Activated naive CD4-positive, alpha-beta T cell treated with anti-CD3 and anti-CD28 coated beads, Interleukin-2, amount 50 U/mL, for 72 hours (primary cell): Measurements from ENCODE around the gene ACOXL. TPM values are rescaled to one million over a fixed set of nuclear protein-coding genes. Genes with fewer than 3 reads are reported as not detected.

Experiments used
- ATAC-seq, 2 donors: fragments of 150-1000 bp; cut with Tn5 transposase; 2 replicates each; pipeline ENCODE4 v1.10.0; 2021; ENCODE audit warnings: mild to moderate bottlenecking in 2 of 2, moderate library complexity in 2 of 2
- DNase-seq, 2 donors: peaks; one replicate each; pipeline ENCODE4 v3.0.0; 2021 to 2022; ENCODE audit warnings: low spot score in 2 of 2
- H3K27ac Mint-ChIP-seq, 2 donors: one replicate each; pipeline ENCODE4 v1.8.0; 2022; ENCODE audit warnings: mild to moderate bottlenecking in 2 of 2, mixed read lengths in 2 of 2
- H3K36me3 Mint-ChIP-seq, 2 donors: one replicate each; pipeline ENCODE4 v1.8.0; 2022; ENCODE audit warnings: mixed read lengths in 2 of 2
- H3K9me3 Mint-ChIP-seq, 2 donors: one replicate each; pipeline ENCODE4 v1.8.0; 2022; ENCODE audit warnings: mixed read lengths in 2 of 2
- total RNA-seq, 2 donors: library from RNA; stranded (reverse); gene quantifications; one replicate each; pipeline ENCODE4 v1.2.3, GENCODE V29; 2022

ACOXL gene
- total RNA-seq, 2 donors from 2014 or later = 0.16 TPM; not detected in 1

DNA sequence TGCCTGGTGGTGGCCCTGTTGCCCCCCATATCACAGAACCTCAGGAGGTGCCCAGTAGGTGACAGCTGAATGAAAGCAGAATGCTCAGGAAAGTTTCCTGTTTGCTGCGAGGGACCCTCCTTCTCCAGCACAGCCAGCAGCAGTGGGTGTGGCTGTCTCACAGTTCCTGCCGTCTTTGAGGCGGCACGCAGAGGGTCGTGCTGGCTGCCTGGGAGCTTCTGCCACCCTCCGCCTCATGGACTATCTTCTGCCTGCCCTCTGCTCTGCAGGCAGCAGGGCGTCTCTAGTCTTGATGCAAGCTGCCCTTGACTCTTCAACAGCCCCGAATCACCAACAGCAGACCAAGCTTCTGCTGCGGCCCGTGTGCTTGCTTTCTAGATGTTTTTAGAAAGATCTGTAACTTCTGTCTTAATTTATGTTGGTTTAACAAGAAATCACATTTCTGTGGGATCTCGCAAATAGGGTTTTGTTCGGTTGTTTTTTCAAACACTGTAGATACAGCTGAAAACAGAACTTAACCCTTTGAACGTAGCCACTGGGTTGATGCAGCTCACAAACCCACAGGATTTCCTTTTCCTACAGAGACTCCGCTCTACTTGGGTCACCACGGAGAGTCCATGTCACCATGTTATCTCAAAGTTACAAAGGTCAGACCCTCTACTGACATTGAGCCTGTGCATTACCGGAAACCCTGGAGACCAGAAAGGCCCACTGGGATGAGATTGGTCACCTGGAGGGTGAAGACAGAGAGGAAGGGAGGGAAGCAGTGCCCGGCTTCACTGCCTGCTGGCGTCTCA, 144.9 kb downstream of the ACOXL start:
- H3K27ac Mint-ChIP-seq = no peak overlapping the region

DNA sequence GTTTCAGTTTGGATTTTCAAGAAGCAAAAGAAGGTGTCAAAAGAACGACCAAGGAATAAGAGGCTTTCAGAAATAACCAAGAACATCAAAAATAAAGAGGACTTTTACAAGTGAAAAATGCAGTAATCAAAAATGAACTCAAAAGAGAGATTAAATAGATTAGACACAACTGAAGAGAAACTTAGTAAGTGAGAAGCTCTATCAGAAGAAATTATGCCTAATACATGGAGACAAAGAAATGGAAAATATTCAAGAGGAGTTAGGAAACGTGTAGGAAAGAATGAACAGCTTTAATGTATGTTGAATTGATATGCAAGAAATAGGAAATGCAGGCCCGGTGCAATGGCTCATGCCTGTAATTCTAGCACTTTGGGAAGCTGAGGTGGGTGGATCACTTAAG, 145.8 kb downstream of the ACOXL start:
- DNase-seq (no peak), ATAC-seq (no peak)
- Mint-ChIP-seq H3K27ac (no peak overlapping the region), H3K9me3 (peaks cover 12 to 15% of the 10 kb centered on the region in 2 donors), H3K36me3 (peaks cover 14 to 22% of the 10 kb centered on the region in 2 donors)

More for the DNA sequence above, 144.9 kb downstream of the ACOXL start:
- Mint-ChIP-seq H3K9me3 (peaks cover 12 to 15% of the 10 kb centered on the region in 2 donors), H3K36me3 (peaks cover 14 to 22% of the 10 kb centered on the region in 2 donors)
- ATAC-seq (no peak), DNase-seq (no peak)

DNA sequence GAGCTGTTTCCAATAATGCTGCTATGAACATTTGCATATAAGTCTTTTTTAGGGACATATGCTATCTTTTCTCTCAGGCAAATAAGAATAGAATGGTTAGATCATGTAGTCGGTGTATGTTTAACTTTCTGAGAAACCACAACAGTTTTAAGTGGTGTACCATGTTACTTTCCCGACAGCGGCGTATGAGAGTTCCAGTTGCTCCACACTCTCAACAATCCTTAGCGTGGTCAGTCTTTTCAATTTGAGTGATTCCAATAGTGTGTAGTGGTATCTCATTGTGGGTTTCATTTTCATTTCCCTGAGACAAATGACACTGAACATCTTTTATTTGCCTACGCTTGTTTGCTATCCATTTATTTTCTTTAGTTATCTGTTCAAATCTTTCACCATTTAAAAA, 149.5 kb downstream of the ACOXL start:
- ATAC-seq (peak; percentile 98 to 99), DNase-seq (no peak)
- H3K9me3 Mint-ChIP-seq = peaks cover 12 to 15% of the 10 kb centered on the region in 2 donors
- H3K36me3 Mint-ChIP-seq = peaks cover 14 to 22% of the 10 kb centered on the region in 2 donors
- no peak overlapping the region for H3K27ac Mint-ChIP-seq

DNA sequence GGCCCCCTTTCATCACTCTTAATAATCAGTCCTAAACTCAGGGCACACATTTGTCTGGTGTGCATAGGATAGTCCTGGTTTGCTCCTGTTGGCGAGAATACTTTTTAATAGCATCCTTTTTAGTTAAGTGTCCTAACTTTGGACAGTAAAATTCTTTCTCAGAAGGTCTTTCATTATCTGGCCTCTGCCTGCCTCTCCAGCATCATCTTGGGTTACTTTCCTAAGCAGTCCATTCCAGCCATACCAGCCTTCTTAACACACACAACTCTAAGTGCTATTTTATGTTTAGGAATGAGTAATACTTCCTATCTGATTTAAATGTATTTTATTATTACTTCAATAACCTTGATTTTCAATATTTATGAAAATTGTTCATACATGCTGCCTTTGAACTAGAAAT, 151.0 kb downstream of the ACOXL start:
- Mint-ChIP-seq H3K36me3 (peaks cover 5 to 12% of the 10 kb centered on the region in 2 donors), H3K27ac (no peak overlapping the region), H3K9me3 (peaks cover 5 to 10% of the 10 kb centered on the region in 2 donors)
- ATAC-seq (no peak), DNase-seq (no peak)

DNA sequence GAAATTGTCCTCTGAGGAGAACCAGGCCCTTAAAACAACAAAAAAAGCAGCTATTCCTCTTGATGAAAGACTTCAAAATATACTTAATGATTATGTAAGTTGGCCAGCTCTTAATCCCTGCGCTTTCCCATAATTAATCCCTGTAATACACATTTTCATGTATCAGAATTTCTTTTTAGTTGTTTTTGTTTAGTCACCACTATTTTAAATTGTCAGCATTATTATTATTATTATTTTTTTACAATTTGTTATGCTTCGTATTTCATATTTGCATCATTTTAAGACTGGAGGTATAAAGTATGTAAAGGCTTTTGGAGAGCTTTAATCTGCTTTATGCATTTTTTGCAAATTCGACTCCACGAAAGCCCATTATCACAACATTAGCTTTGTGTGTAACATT, 152.9 kb downstream of the ACOXL start:
- ATAC-seq (no peak), DNase-seq (no peak)
- Mint-ChIP-seq H3K9me3 (peaks cover 5 to 7% of the 10 kb centered on the region in 2 donors), H3K27ac (no peak overlapping the region), H3K36me3 (peaks cover 0 to 4% of the 10 kb centered on the region in 2 donors)

DNA sequence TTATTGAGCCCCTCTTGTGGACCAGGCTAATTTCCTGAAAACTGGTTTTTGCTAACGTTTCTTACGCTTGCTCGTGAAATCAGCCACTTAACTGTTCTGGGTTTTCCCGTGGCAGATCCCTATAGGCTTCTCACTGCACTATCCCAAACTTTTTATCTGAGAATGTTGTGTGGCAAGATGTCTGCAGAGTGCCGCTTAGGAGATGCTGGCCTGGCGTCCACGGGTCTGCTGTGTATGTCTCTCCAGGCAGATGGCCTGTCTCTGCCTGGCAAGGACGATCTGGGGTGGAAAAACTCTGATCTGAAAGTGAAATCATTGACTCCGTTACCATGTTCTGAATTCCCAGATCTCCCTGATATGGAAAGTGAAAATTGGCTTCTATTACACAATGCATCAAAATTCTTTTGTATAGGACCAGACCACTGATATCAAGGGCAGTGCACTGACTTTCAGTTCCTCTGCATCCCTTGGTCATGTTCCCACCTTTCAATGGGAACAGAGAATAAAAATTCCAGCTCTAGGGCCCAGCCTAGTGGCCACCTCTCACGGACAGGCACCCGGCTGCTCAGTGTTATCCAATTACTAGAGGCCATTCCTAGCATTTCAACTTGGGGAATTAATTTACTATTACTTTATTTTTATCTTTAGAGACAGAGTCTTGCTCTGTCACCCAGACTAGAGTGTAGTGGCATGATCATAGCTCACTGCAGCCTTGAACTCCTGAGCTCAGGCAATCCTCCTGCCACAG, 154.6 kb downstream of the ACOXL start:
- H3K9me3 Mint-ChIP-seq = peaks cover 0 to 9% of the 10 kb centered on the region in 2 donors
- no peak for ATAC-seq
- H3K27ac Mint-ChIP-seq = no peak overlapping the region
- DNase-seq = no peak
- no peaks in the 10 kb centered on the region for H3K36me3 Mint-ChIP-seq

DNA sequence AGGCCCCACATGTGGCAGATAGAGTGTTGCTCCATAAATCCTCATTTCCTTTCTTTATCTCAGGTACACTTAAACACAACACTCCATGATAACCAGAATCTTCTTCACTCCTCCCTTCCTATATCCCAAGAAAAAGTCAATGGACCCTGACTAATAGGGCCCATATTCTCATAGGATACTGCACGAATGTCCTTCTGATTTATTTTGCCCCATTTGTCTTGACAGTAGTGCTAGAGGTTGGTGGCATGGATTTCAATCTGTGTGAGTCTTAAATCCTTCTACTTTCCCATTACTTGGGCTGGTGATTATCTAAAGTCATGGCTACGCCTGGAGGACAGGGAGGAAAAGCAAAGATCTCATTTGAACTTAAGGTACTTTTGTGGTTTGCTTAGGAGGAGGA, 156.0 kb downstream of the ACOXL start:
- H3K9me3 Mint-ChIP-seq = peaks cover 0 to 9% of the 10 kb centered on the region in 2 donors
- no peak for DNase-seq
- H3K27ac Mint-ChIP-seq = no peak overlapping the region
- H3K36me3 Mint-ChIP-seq = no peaks in the 10 kb centered on the region
- ATAC-seq = no peak

DNA sequence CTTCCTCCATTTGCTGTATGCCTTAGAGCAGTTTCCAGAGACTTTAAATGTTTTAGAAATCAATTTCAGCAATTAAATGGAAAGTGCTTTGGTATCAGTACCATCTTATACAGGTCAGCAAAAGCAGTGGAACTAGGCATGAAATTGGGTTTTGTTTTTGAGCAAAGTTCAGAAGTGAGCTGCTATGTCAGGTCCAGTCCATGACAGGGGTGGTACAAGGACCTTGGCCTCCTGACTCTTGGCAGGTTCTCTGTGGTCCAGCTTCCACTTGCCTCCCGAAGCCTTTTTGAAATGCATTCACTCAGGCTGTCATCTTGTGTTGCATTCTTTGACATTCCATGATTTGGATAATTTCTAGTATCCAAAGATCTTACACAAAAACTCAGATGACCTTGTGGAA, 159.3 kb downstream of the ACOXL start:
- no peak for DNase-seq
- H3K9me3 Mint-ChIP-seq = peaks cover 0 to 19% of the 10 kb centered on the region in 2 donors
- H3K27ac Mint-ChIP-seq = no peak overlapping the region
- no peak for ATAC-seq
- peaks cover 0 to 12% of the 10 kb centered on the region in 2 donors for H3K36me3 Mint-ChIP-seq

DNA sequence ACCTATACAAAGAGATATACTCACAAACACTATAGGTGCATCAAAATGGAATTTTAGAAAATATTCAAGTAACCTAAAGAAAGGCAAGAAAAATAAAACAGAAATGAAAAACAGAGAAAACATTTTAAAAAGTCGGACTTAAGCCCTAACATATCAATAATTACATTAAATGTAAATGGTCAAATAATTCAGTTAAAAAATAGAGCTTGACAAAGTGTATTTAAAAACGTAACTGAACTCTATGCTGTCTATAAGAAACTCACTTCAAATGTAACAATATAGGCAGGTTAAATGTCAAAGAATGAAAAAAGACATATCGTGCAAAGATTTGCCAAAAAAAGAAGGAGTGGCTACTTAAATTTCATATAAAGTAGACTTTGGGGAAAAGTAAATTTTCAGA, 163.9 kb downstream of the ACOXL start:
- no peak for ATAC-seq
- DNase-seq = no peak
- Mint-ChIP-seq H3K9me3 (peaks cover 0 to 10% of the 10 kb centered on the region in 2 donors), H3K27ac (no peak overlapping the region), H3K36me3 (peaks cover 0 to 12% of the 10 kb centered on the region in 2 donors)

DNA sequence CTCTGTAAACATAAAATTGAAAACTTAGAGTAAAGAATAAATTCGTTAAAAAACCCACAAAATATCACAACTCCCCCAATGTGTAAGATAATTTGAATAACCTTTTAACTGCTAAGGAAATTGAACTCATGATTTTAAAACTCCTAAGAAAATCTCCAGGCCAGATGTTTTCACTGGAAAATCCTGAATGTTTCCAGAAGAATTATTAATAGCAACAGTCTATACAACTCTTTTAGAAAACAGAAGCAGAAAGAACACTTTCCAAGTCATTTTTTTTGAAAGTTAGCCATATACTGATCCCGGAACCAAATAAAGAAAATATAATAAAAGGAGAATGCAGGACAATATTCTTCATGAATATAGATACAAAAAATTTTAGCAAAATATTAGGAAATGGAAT, 165.6 kb downstream of the ACOXL start:
- Mint-ChIP-seq H3K36me3 (peaks cover 0 to 12% of the 10 kb centered on the region in 2 donors), H3K27ac (no peak overlapping the region), H3K9me3 (peaks cover 0 to 10% of the 10 kb centered on the region in 2 donors)
- ATAC-seq (no peak), DNase-seq (no peak)

DNA sequence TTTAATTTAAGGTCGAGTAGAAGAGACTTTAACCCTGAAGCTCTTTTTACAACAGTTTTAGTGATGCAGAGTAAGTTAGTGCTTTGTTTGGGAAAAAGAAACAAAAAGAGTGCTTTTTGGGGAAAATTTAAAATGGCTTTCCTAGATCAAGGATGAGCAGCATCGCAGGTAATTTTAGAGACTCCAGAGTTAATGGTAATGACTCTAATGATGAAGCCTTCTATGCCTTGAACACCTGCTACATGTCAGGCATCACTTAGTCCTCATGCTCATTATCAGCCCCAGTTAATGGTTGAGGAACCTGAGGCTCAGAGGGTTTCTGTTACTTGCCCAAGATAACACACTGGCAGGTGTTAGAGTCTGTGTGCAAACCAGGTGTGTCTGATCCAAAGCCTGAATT, 167.8 kb downstream of the ACOXL start:
- no peak for ATAC-seq
- no peak for DNase-seq
- peaks cover 0 to 10% of the 10 kb centered on the region in 2 donors for H3K9me3 Mint-ChIP-seq
- no peak overlapping the region for H3K27ac Mint-ChIP-seq
- peaks cover 0 to 12% of the 10 kb centered on the region in 2 donors for H3K36me3 Mint-ChIP-seq

DNA sequence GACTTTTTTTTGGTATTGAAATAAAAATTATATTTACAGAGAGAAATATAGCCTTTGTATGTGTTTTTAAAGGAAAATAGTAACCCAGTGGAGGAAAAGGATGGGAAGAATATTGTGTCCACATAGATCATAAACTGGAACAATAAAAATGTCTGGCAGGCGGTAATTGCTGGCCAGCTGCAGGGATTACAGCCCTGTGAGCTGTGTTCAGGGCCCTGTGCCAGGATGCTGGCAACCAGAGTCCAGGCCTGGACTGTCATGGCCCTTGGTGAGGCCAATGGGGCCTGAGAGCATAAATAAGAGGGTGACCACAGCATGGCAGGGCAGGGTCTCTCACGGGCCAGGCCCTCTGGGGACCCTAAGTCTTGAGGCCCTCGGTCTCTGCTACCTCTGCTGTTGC, 171.2 kb downstream of the ACOXL start:
- no peak for ATAC-seq
- Mint-ChIP-seq H3K27ac (no peak overlapping the region), H3K9me3 (no peaks in the 10 kb centered on the region), H3K36me3 (no peaks in the 10 kb centered on the region)
- DNase-seq = no peak

DNA sequence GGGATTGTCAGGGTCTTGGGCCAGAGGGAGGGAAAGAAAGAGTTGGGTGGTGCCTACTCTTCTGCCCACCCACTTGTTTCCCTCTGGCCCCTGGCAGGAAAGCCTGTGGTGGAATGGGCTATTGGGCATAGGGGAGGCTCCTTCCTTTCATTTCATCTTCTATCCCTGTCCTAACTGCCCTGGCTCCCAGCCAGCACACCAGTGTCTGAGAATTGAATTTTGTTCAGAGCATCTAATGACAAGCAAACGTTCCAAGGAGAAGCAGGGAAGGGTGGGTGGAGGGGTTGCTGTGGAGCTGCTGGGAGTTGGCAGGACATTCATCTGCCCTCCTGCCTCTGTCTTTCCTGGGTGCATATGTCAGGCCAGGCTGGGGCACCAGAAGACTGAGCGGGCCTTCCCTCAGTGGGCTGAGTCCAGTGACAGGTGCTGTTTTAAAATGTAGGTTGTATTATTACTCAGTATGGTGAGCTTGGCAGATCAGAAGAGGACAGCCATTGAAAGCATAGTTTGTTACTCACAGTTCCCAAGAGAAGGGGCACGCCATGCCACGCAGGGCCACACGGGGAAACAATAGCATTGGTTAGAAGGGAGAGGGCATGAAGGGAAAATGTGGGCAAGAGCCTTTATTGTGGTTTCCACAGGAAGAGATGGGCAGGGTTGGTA, 171.9 kb downstream of the ACOXL start:
- DNase-seq (no peak), ATAC-seq (peak in 1 of 2 donors; percentile 34)
- Mint-ChIP-seq H3K27ac (no peak overlapping the region), H3K9me3 (no peaks in the 10 kb centered on the region), H3K36me3 (no peaks in the 10 kb centered on the region)

DNA sequence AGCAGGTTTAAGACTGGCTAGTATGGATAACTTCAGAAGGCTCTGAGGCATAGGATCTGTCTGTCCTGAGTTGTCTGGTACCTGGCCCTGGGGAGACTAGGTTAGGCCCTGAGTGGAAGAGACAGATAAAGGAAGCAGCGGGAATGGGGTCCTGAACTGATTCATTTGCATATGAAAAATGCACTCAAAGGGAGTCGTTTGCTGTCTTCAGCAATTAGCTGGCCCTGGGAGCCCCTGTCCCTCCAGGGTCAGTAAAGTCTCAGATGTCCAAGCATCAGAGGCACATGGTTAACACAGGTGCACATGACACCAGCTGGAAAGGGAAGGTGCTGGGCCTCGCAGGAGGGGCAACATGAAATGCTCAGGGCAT, 172.4 kb downstream of the ACOXL start:
- ATAC-seq (no peak), DNase-seq (no peak)
- H3K36me3 Mint-ChIP-seq = no peaks in the 10 kb centered on the region
- H3K9me3 Mint-ChIP-seq = no peaks in the 10 kb centered on the region
- no peak overlapping the region for H3K27ac Mint-ChIP-seq

DNA sequence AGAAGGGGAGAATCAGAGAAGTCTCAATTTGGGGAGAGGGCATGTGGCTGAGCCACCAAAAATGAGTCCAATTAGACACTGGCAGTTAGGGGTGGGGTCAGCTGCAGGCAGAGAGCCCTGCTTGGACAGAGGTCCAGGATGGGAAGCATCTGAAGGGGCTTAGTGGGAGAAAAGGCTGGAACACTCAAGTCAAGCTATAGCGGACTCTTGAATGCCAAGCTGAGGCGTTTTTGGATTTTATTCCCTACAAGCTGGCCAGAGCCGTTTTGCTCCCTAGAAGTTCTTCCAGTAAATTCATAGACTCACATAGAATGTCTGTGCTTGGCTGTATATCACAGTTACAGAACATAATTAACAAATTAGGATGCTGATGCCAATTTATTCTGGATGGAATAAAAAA, 172.8 kb downstream of the ACOXL start:
- Mint-ChIP-seq H3K36me3 (no peaks in the 10 kb centered on the region), H3K9me3 (peaks cover 0 to 3% of the 10 kb centered on the region in 2 donors), H3K27ac (no peak overlapping the region)
- no peak for DNase-seq
- ATAC-seq = no peak

DNA sequence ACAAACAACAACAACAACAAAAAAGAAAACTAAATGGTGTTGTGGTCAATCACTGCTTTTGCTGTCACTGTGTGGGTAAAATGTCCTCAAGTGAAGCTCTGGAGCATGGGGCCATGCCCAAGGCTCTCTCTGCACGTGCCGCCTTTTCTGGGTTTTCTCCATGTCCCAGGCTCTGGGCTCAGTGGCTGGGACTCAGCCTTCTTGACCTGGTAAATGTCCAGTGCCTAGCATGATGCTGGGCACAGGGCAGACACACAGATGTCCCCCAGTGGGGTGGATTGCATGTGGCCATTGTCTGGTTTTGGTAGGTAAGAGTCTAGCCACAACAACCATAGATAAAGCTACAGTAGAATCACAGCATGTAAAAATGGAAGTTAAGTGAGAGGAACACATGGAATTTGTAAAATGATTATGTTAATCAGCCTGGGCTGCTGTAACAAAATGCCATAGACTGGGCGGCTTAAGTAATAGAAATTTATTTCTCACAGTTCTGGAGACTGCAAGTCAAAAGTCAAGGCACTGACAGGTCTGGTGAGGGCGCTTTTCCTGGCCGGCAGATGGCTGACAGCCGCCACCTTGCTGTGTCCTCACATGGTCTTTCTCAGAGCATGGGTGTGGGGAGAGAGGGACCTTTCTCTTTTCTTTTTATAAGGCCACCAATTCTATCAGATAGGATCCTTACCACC, 174.4 kb downstream of the ACOXL start:
- DNase-seq = no peak
- ATAC-seq = no peak
- no peak overlapping the region for H3K27ac Mint-ChIP-seq
- peaks cover 6 to 9% of the 10 kb centered on the region in 2 donors for H3K36me3 Mint-ChIP-seq
- H3K9me3 Mint-ChIP-seq = peaks cover 7 to 15% of the 10 kb centered on the region in 2 donors

DNA sequence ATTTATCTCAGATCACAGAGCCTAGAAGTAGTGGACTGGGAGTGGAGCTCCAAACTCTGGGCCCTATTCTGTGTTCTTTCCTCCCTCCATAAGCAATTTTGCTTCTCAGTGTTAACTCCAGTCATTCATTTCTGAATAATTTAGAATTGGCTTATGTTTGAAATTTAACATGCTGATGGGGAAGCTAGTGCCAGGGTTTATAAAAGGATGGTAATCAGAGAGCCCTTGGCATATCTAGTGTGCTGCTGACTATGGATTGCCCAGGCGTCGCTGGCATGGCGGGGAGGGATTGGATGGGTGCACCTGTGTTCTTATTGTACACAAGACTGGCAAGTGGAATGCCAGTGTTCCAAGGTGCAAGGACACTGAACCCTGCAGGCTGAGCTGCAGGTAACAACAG, 177.1 kb downstream of the ACOXL start:
- Mint-ChIP-seq H3K36me3 (peaks cover 6 to 19% of the 10 kb centered on the region in 2 donors), H3K27ac (no peak overlapping the region), H3K9me3 (peaks cover 7 to 24% of the 10 kb centered on the region in 2 donors)
- DNase-seq (no peak), ATAC-seq (no peak)
